ENCODE data around the gene KCTD15.

Gene KCTD15

GRCh38 chr19:33796164-33796875, at the start of gene KCTD15:
Gene KCTD15 (plus strand): TSS chr19:33796870. CDS start chr19:33800455, 3,585 bp downstream.
- Histone ChIP-seq H3K27ac (ENCODE audit: low read depth, low read length) (peak within 1 kb of the TSS; percentile 97), H3K27me3 (ENCODE audit: control insufficient read depth, insufficient read depth, low read length) (no peaks in the 10 kb centered on the region), H3K4me3 (ENCODE audit: low read depth, low read length) (peak within 1 kb of the TSS; percentile 78), H3K9ac (ENCODE audit: low read depth, low read length) (peak within 1 kb of the TSS; percentile 89), H3K36me3 (ENCODE audit: control insufficient read depth, insufficient read depth, low read length) (peaks cover 19% of the 10 kb centered on the region), H3K9me3 (ENCODE audit: control insufficient read depth, insufficient read depth, low read length) (no peaks in the 10 kb centered on the region), H3K4me1 (ENCODE audit: control insufficient read depth, insufficient read depth, low read length) (peaks cover 26% of the 10 kb centered on the region)

DNA sequence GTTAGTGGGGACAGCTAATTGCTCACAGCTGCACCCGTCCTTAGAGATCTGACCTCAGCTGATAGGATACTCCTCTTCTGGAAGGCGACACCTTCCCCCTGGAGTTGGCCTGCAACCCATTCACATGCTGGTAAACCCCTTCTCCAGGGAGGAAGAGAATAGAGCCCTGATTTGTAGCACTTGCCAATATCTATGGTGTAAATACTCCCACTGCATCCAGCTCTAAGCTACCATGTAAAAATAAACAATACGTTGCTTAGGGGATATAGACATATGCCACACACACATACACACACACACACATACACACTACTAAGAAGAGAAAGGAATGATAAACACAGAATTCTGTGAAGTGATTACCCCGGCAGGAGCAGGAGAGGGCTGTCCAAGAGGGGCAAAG, 49.4 kb upstream of the KCTD15 start:
- Histone ChIP-seq H3K9me3 (ENCODE audit: control insufficient read depth, insufficient read depth, low read length) (no peaks in the 10 kb centered on the region), H3K4me3 (ENCODE audit: low read depth, low read length) (no peak overlapping the region), H3K4me1 (ENCODE audit: control insufficient read depth, insufficient read depth, low read length) (no peaks in the 10 kb centered on the region), H3K9ac (ENCODE audit: low read depth, low read length) (no peak overlapping the region), H3K27ac (ENCODE audit: low read depth, low read length) (no peak overlapping the region), H3K27me3 (ENCODE audit: control insufficient read depth, insufficient read depth, low read length) (no peaks in the 10 kb centered on the region), H3K36me3 (ENCODE audit: control insufficient read depth, insufficient read depth, low read length) (no peaks in the 10 kb centered on the region)

DNA sequence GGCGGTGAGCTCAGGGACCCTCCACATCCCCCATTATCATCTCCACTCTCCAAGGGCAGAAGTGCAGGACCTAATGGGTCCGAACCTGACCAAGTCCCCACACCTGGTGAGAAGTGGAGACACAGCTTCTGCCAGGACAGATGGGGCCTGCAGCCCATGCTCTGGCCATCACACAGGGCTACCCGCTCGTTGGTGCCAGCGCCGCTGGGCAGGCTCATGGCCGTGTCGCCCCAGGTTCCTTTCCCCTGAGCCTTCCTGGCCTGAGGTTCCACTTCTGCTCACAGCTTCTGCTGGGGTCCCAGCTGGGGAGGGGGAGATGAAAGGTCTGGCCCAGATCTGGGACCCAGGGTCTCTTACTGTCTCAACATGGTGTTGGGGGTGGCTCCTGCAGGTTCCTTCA, 48.4 kb upstream of the KCTD15 start:
- Histone ChIP-seq H3K36me3 (ENCODE audit: control insufficient read depth, insufficient read depth, low read length) (no peaks in the 10 kb centered on the region), H3K4me1 (ENCODE audit: control insufficient read depth, insufficient read depth, low read length) (no peaks in the 10 kb centered on the region), H3K9ac (ENCODE audit: low read depth, low read length) (no peak overlapping the region), H3K9me3 (ENCODE audit: control insufficient read depth, insufficient read depth, low read length) (no peaks in the 10 kb centered on the region), H3K27me3 (ENCODE audit: control insufficient read depth, insufficient read depth, low read length) (no peaks in the 10 kb centered on the region), H3K27ac (ENCODE audit: low read depth, low read length) (no peak overlapping the region), H3K4me3 (ENCODE audit: low read depth, low read length) (no peak overlapping the region)

- H3K27me3 ChIP-seq (ENCODE audit: control insufficient read depth, insufficient read depth, low read length), result no peaks in the 10 kb centered on the region
- H3K4me1 ChIP-seq (ENCODE audit: control insufficient read depth, insufficient read depth, low read length), result no peaks in the 10 kb centered on the region
- H3K9me3 ChIP-seq (ENCODE audit: control insufficient read depth, insufficient read depth, low read length), result no peaks in the 10 kb centered on the region
- H3K36me3 ChIP-seq (ENCODE audit: control insufficient read depth, insufficient read depth, low read length), result no peaks in the 10 kb centered on the region
- no peak overlapping the region for H3K27ac ChIP-seq (ENCODE audit: low read depth, low read length)
- no peak overlapping the region for H3K4me3 ChIP-seq (ENCODE audit: low read depth, low read length)
- H3K9ac ChIP-seq (ENCODE audit: low read depth, low read length), result no peak overlapping the region
Observed at GRCh38 chr19:33749016-33749415, 47.7 kb upstream of the KCTD15 start.

DNA sequence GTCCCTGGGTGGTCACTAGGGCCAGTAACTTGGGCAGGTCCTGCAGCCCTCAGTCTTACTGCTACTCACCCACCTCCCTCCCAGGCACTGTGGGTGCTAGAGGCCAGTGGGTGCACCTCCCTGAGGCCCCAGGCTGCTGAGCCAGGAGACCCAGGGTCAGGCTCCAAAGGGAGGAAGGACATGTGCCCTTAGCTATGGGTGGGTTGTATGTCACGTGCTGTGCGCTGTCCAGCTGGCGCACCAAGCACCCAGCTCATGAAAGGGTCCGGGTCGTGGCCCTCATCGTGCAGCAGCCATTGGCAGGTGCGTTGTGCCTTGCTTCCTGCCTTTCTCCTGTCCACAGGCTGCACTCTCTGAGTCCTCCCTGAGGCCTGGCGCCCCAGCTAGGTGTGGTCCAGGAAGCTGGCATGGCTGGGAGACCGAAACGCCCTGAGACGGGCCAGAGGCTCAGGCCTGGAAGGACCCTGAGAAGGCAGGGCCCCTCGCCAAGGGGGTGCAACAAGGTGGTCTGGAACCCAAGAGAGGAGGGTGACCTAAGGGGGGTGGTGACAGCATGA, 47.0 kb upstream of the KCTD15 start:
- Histone ChIP-seq H3K9ac (ENCODE audit: low read depth, low read length) (no peak overlapping the region), H3K27me3 (ENCODE audit: control insufficient read depth, insufficient read depth, low read length) (no peaks in the 10 kb centered on the region), H3K4me1 (ENCODE audit: control insufficient read depth, insufficient read depth, low read length) (no peaks in the 10 kb centered on the region), H3K27ac (ENCODE audit: low read depth, low read length) (no peak overlapping the region), H3K36me3 (ENCODE audit: control insufficient read depth, insufficient read depth, low read length) (no peaks in the 10 kb centered on the region), H3K9me3 (ENCODE audit: control insufficient read depth, insufficient read depth, low read length) (no peaks in the 10 kb centered on the region), H3K4me3 (ENCODE audit: low read depth, low read length) (no peak overlapping the region)

DNA sequence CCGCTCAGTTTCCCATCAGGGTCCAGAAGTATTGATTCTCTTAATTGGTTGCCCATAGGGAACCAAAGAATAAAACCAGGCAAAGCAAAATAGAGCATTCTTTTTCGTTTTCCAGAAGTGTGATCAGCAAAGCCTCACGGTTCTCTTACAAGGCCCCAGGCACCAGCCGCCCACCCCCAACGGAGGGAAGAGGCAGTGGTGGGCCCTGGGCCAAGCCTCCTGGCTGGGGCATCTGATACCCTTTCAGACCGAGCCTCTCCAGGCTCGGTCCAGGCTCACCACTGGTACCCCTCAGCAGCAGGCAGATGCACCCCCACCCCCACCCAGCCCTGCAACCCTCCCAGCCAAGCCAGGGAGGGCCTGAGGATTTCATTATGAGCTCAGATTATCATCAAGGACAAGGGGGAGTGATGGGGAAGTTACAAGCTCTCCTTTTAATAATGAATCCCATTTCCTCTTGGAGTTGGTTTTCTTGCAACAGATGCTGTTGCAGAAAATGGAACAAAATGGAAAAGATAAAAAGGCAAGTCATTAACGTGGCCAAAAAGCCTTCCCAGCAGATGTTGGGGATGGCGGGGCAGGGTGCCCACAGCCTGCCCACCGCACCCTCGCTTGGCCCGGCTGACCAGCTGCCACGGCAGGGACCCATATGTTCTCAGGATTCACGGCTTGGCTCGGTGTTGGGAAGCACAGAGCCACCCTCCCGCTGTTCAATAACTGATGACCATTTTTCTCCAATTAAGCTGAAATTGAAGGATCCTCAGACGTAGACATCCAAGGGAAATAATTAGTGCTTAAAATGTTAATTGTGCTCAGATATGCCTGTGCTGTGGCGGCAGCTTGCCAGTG, 45.9 kb upstream of the KCTD15 start:
- no peaks in the 10 kb centered on the region for H3K4me1 ChIP-seq (ENCODE audit: control insufficient read depth, insufficient read depth, low read length)
- no peak overlapping the region for H3K4me3 ChIP-seq (ENCODE audit: low read depth, low read length)
- H3K27ac ChIP-seq (ENCODE audit: low read depth, low read length), result no peak overlapping the region
- H3K9me3 ChIP-seq (ENCODE audit: control insufficient read depth, insufficient read depth, low read length), result no peaks in the 10 kb centered on the region
- H3K27me3 ChIP-seq (ENCODE audit: control insufficient read depth, insufficient read depth, low read length), result no peaks in the 10 kb centered on the region
- no peak overlapping the region for H3K9ac ChIP-seq (ENCODE audit: low read depth, low read length)
- no peaks in the 10 kb centered on the region for H3K36me3 ChIP-seq (ENCODE audit: control insufficient read depth, insufficient read depth, low read length)

DNA sequence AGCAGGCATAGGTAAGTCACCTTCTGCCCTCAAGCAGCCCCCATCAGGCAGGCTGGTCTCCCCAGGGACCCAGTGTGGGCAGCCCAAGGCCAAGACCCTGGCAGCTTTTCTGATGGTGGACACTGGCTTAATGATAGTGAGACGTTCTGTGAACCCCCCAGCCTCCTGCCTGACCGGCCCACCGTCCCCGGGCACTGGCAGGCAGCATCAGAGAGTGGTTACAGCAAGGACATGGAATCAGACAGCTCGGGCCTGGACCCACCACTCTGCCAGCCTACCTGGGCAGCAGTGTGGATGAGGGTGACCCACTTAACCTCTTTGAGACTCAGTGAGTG, 45.3 kb upstream of the KCTD15 start:
- Histone ChIP-seq H3K4me3 (ENCODE audit: low read depth, low read length) (no peak overlapping the region), H3K27me3 (ENCODE audit: control insufficient read depth, insufficient read depth, low read length) (no peaks in the 10 kb centered on the region), H3K9ac (ENCODE audit: low read depth, low read length) (no peak overlapping the region), H3K4me1 (ENCODE audit: control insufficient read depth, insufficient read depth, low read length) (no peaks in the 10 kb centered on the region), H3K27ac (ENCODE audit: low read depth, low read length) (no peak overlapping the region), H3K9me3 (ENCODE audit: control insufficient read depth, insufficient read depth, low read length) (no peaks in the 10 kb centered on the region), H3K36me3 (ENCODE audit: control insufficient read depth, insufficient read depth, low read length) (no peaks in the 10 kb centered on the region)

GRCh38 chr19:33752018-33752800, 44.5 kb upstream of the KCTD15 start:
- Histone ChIP-seq H3K27me3 (ENCODE audit: control insufficient read depth, insufficient read depth, low read length) (no peaks in the 10 kb centered on the region), H3K27ac (ENCODE audit: low read depth, low read length) (no peak overlapping the region), H3K4me3 (ENCODE audit: low read depth, low read length) (no peak overlapping the region), H3K9ac (ENCODE audit: low read depth, low read length) (no peak overlapping the region), H3K4me1 (ENCODE audit: control insufficient read depth, insufficient read depth, low read length) (no peaks in the 10 kb centered on the region), H3K36me3 (ENCODE audit: control insufficient read depth, insufficient read depth, low read length) (no peaks in the 10 kb centered on the region), H3K9me3 (ENCODE audit: control insufficient read depth, insufficient read depth, low read length) (no peaks in the 10 kb centered on the region)

- Histone ChIP-seq H3K27ac (ENCODE audit: low read depth, low read length) (no peak overlapping the region), H3K27me3 (ENCODE audit: control insufficient read depth, insufficient read depth, low read length) (no peaks in the 10 kb centered on the region), H3K4me3 (ENCODE audit: low read depth, low read length) (no peak overlapping the region), H3K4me1 (ENCODE audit: control insufficient read depth, insufficient read depth, low read length) (no peaks in the 10 kb centered on the region), H3K9ac (ENCODE audit: low read depth, low read length) (no peak overlapping the region), H3K36me3 (ENCODE audit: control insufficient read depth, insufficient read depth, low read length) (no peaks in the 10 kb centered on the region), H3K9me3 (ENCODE audit: control insufficient read depth, insufficient read depth, low read length) (no peaks in the 10 kb centered on the region)
Observed at GRCh38 chr19:33752945-33753344, 43.7 kb upstream of the KCTD15 start.

GRCh38 chr19:33754361-33754760, 42.3 kb upstream of the KCTD15 start:
- Histone ChIP-seq H3K36me3 (ENCODE audit: control insufficient read depth, insufficient read depth, low read length) (no peaks in the 10 kb centered on the region), H3K4me1 (ENCODE audit: control insufficient read depth, insufficient read depth, low read length) (no peaks in the 10 kb centered on the region), H3K9me3 (ENCODE audit: control insufficient read depth, insufficient read depth, low read length) (no peaks in the 10 kb centered on the region), H3K4me3 (ENCODE audit: low read depth, low read length) (no peak overlapping the region), H3K27me3 (ENCODE audit: control insufficient read depth, insufficient read depth, low read length) (no peaks in the 10 kb centered on the region), H3K27ac (ENCODE audit: low read depth, low read length) (no peak overlapping the region), H3K9ac (ENCODE audit: low read depth, low read length) (no peak overlapping the region)

All from HUES48 (cell line).